Ascending aorta (tissue), 2 donors: ENCODE results near the gene BRD3OS. TPM values are rescaled to one million over a fixed set of nuclear protein-coding genes. Genes with fewer than 3 reads are reported as not detected.
"Not testable (repeated sequence)": the region's sequence is repeated elsewhere in the genome, so short reads cannot be mapped to it uniquely, and the experiment has no call there.

Experiments used
- DNase-seq, 2 donors: peaks; one replicate each; pipeline ENCODE4 v3.0.0-alpha.2; 2019; ENCODE audit warnings: low spot score in 2 of 2
- H3K27ac ChIP-seq, 2 donors: fragments of 200-600 bp; sonication (generic); one replicate each; pipeline ENCODE4 v1.5.1; 2016 to 2017; ENCODE audit warnings: mild to moderate bottlenecking in 1 of 2
- H3K27me3 ChIP-seq: fragments of 200-600 bp; sonication (generic); one replicate; pipeline ENCODE4 v1.5.1; 2017
- H3K36me3 ChIP-seq, 2 donors: fragments of 200-600 bp; sonication (generic); one replicate each; pipeline ENCODE4 v1.5.1; 2016
- H3K4me1 ChIP-seq, 2 donors: fragments of 200-600 bp; sonication (generic); one replicate each; pipeline ENCODE4 v1.5.1; 2016 to 2017; ENCODE audit warnings: mild to moderate bottlenecking in 1 of 2
- H3K4me3 ChIP-seq, 2 donors: fragments of 200-600 bp; sonication (generic); one replicate each; pipeline ENCODE4 v1.5.1; 2016 to 2017; ENCODE audit warnings: mild to moderate bottlenecking in 1 of 2
- H3K9me3 ChIP-seq, 2 donors: fragments of 200-600 bp; sonication (generic); one replicate each; pipeline ENCODE4 v1.5.1; 2016
- CTCF ChIP-seq, 3 experiments: fragments of 200-600 bp in 2 of 3; fragments of 450-650 bp in 1 of 3; sonication (generic) in 2 of 3; IDR thresholded peaks; one replicate each; pipeline ENCODE4 v1.5.1; 2016 to 2019; ENCODE audit warnings: antibody characterized with exemption in 3 of 3, mild to moderate bottlenecking in 1 of 3, moderate library complexity in 1 of 3
- intact Hi-C: fragments of 100-400 bp; cut with DNase I; formaldehyde crosslinking; loops from one replicate; pipeline ENCODE4 v1.15.1; 2023
- total RNA-seq: library from RNA; depleted of rRNA; stranded (reverse); fragments of >200 nt; gene quantifications from one replicate; pipeline ENCODE4 v1.1.0, GENCODE V29; 2016

The BRD3OS gene
- total RNA-seq, 1 donor from 2014 or later = 15.9 TPM

GRCh38 chr9:134073500-134073899 lies 48.2 kb downstream of the BRD3OS start:
- no peak for TF ChIP-seq CTCF (IDR thresholded peaks at IDR 0.05)
- no peak overlapping the region for H3K4me3 ChIP-seq
- H3K36me3 ChIP-seq = no peaks in the 10 kb centered on the region
- H3K27ac ChIP-seq = no peak overlapping the region
- peaks cover 0 to 7% of the 10 kb centered on the region in 2 donors for H3K9me3 ChIP-seq
- no peaks in the 10 kb centered on the region for H3K27me3 ChIP-seq
- no peaks in the 10 kb centered on the region for H3K4me1 ChIP-seq
- DNase-seq = no peak
- intact Hi-C loops = no loop called here

- H3K36me3 ChIP-seq, H3K4me1 ChIP-seq, intact Hi-C loops, DNase-seq, H3K9me3 ChIP-seq, H3K27me3 ChIP-seq, H3K4me3 ChIP-seq, H3K27ac ChIP-seq: not testable (repeated sequence)
Measured at GRCh38 chr9:134075689-134076088, 50.4 kb downstream of the BRD3OS start.

- intact Hi-C loops = no loop called here
- no peak for DNase-seq
Measured at GRCh38 chr9:134076644-134077043, 51.4 kb downstream of the BRD3OS start.

More at GRCh38 chr9:134076644-134077043, 51.4 kb downstream of the BRD3OS start:
- no peak for TF ChIP-seq CTCF (IDR thresholded peaks at IDR 0.05)
- no peaks in the 10 kb centered on the region for H3K4me1 ChIP-seq
- no peak overlapping the region for H3K27ac ChIP-seq
- H3K27me3 ChIP-seq = no peaks in the 10 kb centered on the region
- H3K36me3 ChIP-seq = no peaks in the 10 kb centered on the region
- peaks cover 0 to 7% of the 10 kb centered on the region in 2 donors for H3K9me3 ChIP-seq
- H3K4me3 ChIP-seq = no peak overlapping the region

Other genes starting within 250 kb of the BRD3OS start
- gene VAV2, start 33.2 kb upstream of the BRD3OS start, total RNA-seq = 12.7 TPM
- 32.0 TPM for gene BRD3, start 42.5 kb downstream of the BRD3OS start, total RNA-seq
- gene WDR5, start 110.6 kb downstream of the BRD3OS start, total RNA-seq = 13.9 TPM
- gene RNU6ATAC, start 139.1 kb downstream of the BRD3OS start, total RNA-seq = not detected